D721Med (cell line): Measurements from ENCODE around the gene BTN3A1.

Source experiments
- DNase-seq: peaks from one replicate; pipeline ENCODE4 v3.0.0; 2011; ENCODE audit warnings: low spot score; ENCODE audit not compliant: insufficient read length
- FAIRE-seq: peaks from 2 replicates; lab custom pipeline; 2011; peaks lifted over from hg19 to GRCh38; lab: Jason Lieb, UNC
- CTCF ChIP-seq: IDR thresholded peaks from 2 replicates; pipeline ENCODE4 v1.5.1; 2012; ENCODE audit warnings: mild to moderate bottlenecking, control low read depth; ENCODE audit not compliant: insufficient read depth; ENCODE audit errors: missing control alignments

BTN3A1 gene

GRCh38 chr6:26360451-26361416 lies 41.3 kb upstream of the BTN3A1 start:
- DNase-seq (no peak), FAIRE-seq (no peak)
- TF ChIP-seq CTCF, result no peak

- no peak for TF ChIP-seq CTCF
- DNase-seq, result no peak
- no peak for FAIRE-seq
Observed at GRCh38 chr6:26361544-26361943, 40.5 kb upstream of the BTN3A1 start.

- TF ChIP-seq CTCF, result no peak
- DNase-seq, result no peak
- no peak for FAIRE-seq
Observed at GRCh38 chr6:26362093-26362835, 39.8 kb upstream of the BTN3A1 start.

- FAIRE-seq, result no peak
- no peak for TF ChIP-seq CTCF
- no peak for DNase-seq
Observed at GRCh38 chr6:26362836-26363220, 39.2 kb upstream of the BTN3A1 start.

GRCh38 chr6:26363882-26364701 lies 38.0 kb upstream of the BTN3A1 start:
- DNase-seq, result no peak

GRCh38 chr6:26365633-26365995 lies 36.5 kb upstream of the BTN3A1 start:
- no peak for FAIRE-seq
- no peak for DNase-seq
- no peak for TF ChIP-seq CTCF

More at GRCh38 chr6:26363882-26364701, 38.0 kb upstream of the BTN3A1 start:
- FAIRE-seq, result no peak
- TF ChIP-seq CTCF, result no peak
